Neural progenitor cell (in vitro differentiated cells): ENCODE measurements around the gene RIC3. TPM values are rescaled to one million over a fixed set of nuclear protein-coding genes. Genes with fewer than 3 reads are reported as not detected.

Experiments
- DNase-seq: peaks from one replicate; pipeline ENCODE4 v3.0.0-alpha.2; 2016; ENCODE audit warnings: low spot score
- H2AFZ ChIP-seq: fragments of 200-600 bp; sonication (generic); replicated peaks from 2 replicates; pipeline ENCODE4 v1.6.1; 2016; ENCODE audit warnings: antibody characterized with exemption
- H3F3A ChIP-seq: fragments of 200-600 bp; sonication (generic); 2 replicates; pipeline ENCODE4 v1.6.1; 2016; ENCODE audit warnings: antibody characterized with exemption, low read depth
- H3K27ac ChIP-seq: fragments of 200-600 bp; sonication (generic); 2 replicates; pipeline ENCODE4 v1.5.1; 2016; ENCODE audit warnings: mild to moderate bottlenecking
- H3K27me3 ChIP-seq: fragments of 200-600 bp; sonication (generic); 2 replicates; pipeline ENCODE4 v1.6.1; 2016; ENCODE audit warnings: mild to moderate bottlenecking, moderate library complexity
- H3K36me3 ChIP-seq: fragments of 200-600 bp; sonication (generic); 2 replicates; pipeline ENCODE4 v1.5.1; 2016
- H3K4me1 ChIP-seq: fragments of 200-600 bp; sonication (generic); 2 replicates; pipeline ENCODE4 v1.6.1; 2016; ENCODE audit warnings: mixed run types
- H3K4me2 ChIP-seq: fragments of 200-600 bp; sonication (generic); 2 replicates; pipeline ENCODE4 v1.6.1; 2016
- H3K4me3 ChIP-seq: fragments of 200-600 bp; sonication (generic); 2 replicates; pipeline ENCODE4 v1.5.1; 2016
- H3K79me2 ChIP-seq: fragments of 200-600 bp; sonication (generic); 2 replicates; pipeline ENCODE4 v1.6.1; 2016; ENCODE audit warnings: low read depth
- H3K9ac ChIP-seq: fragments of 200-600 bp; sonication (generic); 2 replicates; pipeline ENCODE4 v1.6.1; 2016
- H3K9me3 ChIP-seq: fragments of 200-600 bp; sonication (generic); 2 replicates; pipeline ENCODE4 v1.5.1; 2016; ENCODE audit warnings: low read depth
- H4K20me1 ChIP-seq: fragments of 200-600 bp; sonication (generic); 2 replicates; pipeline ENCODE4 v1.6.1; 2016; ENCODE audit warnings: low read depth
- H3K27ac Mint-ChIP-seq: 3 replicates; pipeline ENCODE4 v1.8.0; 2021; ENCODE audit warnings: mixed read lengths
- H3K27me3 Mint-ChIP-seq: 2 replicates; pipeline ENCODE4 v1.8.0; 2022; ENCODE audit warnings: low read depth, mild to moderate bottlenecking, inconsistent platforms, moderate library complexity, mixed read lengths; ENCODE audit not compliant: insufficient read depth
- H3K36me3 Mint-ChIP-seq: 3 replicates; pipeline ENCODE4 v1.8.0; 2021; ENCODE audit warnings: mixed read lengths
- H3K4me1 Mint-ChIP-seq: 3 replicates; pipeline ENCODE4 v1.8.0; 2021; ENCODE audit warnings: mixed read lengths
- H3K4me3 Mint-ChIP-seq: 3 replicates; pipeline ENCODE4 v1.8.0; 2021; ENCODE audit warnings: mild to moderate bottlenecking, moderate library complexity, mixed read lengths
- H3K9me3 Mint-ChIP-seq: 3 replicates; pipeline ENCODE4 v1.8.0; 2020; ENCODE audit warnings: mixed read lengths
- EZH2 ChIP-seq: fragments of 200-600 bp; sonication (generic); IDR thresholded peaks from 2 replicates; pipeline ENCODE4 v1.6.1; 2017; ENCODE audit warnings: antibody characterized with exemption, mild to moderate bottlenecking, moderate library complexity
- EZH2phosphoT487 ChIP-seq: fragments of 200-600 bp; sonication (generic); IDR thresholded peaks from 2 replicates; pipeline ENCODE4 v1.6.1; 2017; ENCODE audit warnings: antibody characterized with exemption
- total RNA-seq: library from RNA; depleted of rRNA; stranded (reverse); fragments of >200 nt; gene quantifications from 2 replicates; pipeline ENCODE4 v1.2.3, GENCODE V29; 2015; ENCODE audit warnings: low replicate concordance
- TF ChIP-seq, protein P1 (sequence below): fragments of 200-600 bp; sonication (generic); IDR thresholded peaks from 2 replicates; pipeline ENCODE4 v1.5.1; 2017; ENCODE audit warnings: antibody characterized with exemption, mild to moderate bottlenecking

RIC3 gene
- total RNA-seq, 1 donor from 2014 or later, result 33.7 TPM

DNA sequence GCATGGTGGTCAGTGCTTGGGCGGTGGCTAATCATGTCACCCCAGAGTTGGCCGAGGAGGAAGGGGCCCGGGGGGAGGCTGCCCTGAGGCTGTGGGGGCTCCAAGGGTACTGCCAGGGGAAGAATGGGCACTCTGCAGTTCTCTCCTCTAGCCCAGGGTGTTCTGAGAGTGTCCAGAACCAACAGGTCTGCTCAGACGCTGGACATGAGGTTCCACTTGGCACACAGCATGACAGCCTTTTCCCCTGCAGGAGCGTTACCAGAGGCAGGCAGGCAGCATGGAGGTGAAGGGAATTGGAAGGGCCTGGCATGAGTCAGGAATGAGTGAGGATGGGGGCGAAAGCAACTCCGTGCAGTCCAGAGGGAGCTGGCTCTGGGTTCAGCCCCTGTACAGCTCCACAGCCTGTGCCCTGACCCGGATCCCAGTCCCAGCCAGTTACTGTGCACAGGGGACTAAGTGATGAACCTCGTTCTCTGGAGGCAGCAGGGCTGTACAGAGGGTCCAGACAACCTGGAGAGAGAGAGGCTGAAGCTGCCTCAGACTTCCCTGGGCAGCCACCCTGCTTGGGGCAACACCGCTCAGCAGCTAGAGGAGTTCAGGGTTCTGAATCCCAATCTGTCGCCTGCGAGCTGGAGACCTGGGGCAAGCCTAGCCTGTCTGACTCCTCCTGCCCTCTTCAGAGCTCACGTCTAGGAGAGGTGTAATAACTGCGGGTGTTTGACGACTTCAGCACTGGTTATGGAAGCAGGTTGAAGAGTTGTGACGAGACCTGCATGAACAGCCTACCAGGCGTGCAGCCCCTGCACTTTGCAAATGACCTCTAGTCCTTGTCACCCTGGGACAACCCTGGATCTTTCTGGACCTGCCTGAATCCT lies 102.6 kb downstream of the RIC3 start:
- peaks cover 11% of the 10 kb centered on the region for H3K4me1 Mint-ChIP-seq
- H3K27ac Mint-ChIP-seq, result no peak overlapping the region
- Histone ChIP-seq H3K27me3 (peaks cover 3% of the 10 kb centered on the region), H3K4me1 (no peaks in the 10 kb centered on the region), H3K9me3 (no peaks in the 10 kb centered on the region), H3F3A (no peaks in the 10 kb centered on the region), H3K4me2 (no peak overlapping the region), H3K79me2 (no peaks in the 10 kb centered on the region), H2AFZ (no peak overlapping the region), H3K36me3 (no peaks in the 10 kb centered on the region), H4K20me1 (no peaks in the 10 kb centered on the region), H3K27ac (no peak overlapping the region), H3K4me3 (no peak overlapping the region), H3K9ac (no peak overlapping the region)
- peaks cover 19% of the 10 kb centered on the region for H3K27me3 Mint-ChIP-seq
- TF ChIP-seq EZH2 (no peak), EZH2phosphoT487 (no peak)
- TF ChIP-seq, protein P1, sequence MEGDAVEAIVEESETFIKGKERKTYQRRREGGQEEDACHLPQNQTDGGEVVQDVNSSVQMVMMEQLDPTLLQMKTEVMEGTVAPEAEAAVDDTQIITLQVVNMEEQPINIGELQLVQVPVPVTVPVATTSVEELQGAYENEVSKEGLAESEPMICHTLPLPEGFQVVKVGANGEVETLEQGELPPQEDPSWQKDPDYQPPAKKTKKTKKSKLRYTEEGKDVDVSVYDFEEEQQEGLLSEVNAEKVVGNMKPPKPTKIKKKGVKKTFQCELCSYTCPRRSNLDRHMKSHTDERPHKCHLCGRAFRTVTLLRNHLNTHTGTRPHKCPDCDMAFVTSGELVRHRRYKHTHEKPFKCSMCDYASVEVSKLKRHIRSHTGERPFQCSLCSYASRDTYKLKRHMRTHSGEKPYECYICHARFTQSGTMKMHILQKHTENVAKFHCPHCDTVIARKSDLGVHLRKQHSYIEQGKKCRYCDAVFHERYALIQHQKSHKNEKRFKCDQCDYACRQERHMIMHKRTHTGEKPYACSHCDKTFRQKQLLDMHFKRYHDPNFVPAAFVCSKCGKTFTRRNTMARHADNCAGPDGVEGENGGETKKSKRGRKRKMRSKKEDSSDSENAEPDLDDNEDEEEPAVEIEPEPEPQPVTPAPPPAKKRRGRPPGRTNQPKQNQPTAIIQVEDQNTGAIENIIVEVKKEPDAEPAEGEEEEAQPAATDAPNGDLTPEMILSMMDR, result no peak
- no peak for DNase-seq
- no peaks in the 10 kb centered on the region for H3K9me3 Mint-ChIP-seq
- H3K4me3 Mint-ChIP-seq, result no peak overlapping the region
- no peaks in the 10 kb centered on the region for H3K36me3 Mint-ChIP-seq

DNA sequence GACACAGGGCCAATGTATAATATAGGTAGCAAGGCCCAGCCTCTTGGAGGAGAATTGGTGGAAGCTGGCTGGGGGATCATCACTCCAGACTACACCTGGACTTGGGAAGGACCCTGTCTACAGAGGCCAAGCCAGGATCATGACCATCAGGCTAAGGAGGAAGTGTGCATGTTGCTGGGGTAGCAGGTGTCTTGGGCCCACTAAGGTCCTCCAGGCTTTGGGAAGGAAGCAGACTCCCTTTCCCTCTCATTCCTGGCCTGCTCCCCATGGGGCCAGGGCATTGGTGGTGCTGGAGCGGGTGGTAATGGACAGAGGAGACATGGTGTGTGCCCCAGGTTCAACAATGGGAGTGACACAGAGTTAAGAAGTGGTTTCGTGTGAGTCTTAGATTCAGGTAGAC lies 103.8 kb downstream of the RIC3 start:
- Histone ChIP-seq H2AFZ (no peak overlapping the region), H3K4me3 (no peak overlapping the region), H3K4me1 (no peaks in the 10 kb centered on the region), H3K27me3 (no peaks in the 10 kb centered on the region), H3K9ac (no peak overlapping the region), H3K9me3 (no peaks in the 10 kb centered on the region), H3K79me2 (no peaks in the 10 kb centered on the region), H4K20me1 (no peaks in the 10 kb centered on the region), H3K27ac (no peak overlapping the region), H3F3A (no peaks in the 10 kb centered on the region), H3K36me3 (no peaks in the 10 kb centered on the region), H3K4me2 (no peak overlapping the region)
- no peak overlapping the region for H3K27ac Mint-ChIP-seq
- H3K4me3 Mint-ChIP-seq, result no peak overlapping the region
- no peak for TF ChIP-seq EZH2
- TF ChIP-seq, protein P1, result no peak
- TF ChIP-seq EZH2phosphoT487, result no peak
- H3K27me3 Mint-ChIP-seq, result peaks cover 19% of the 10 kb centered on the region
- no peak for DNase-seq
- no peaks in the 10 kb centered on the region for H3K9me3 Mint-ChIP-seq
- no peaks in the 10 kb centered on the region for H3K36me3 Mint-ChIP-seq
- peaks cover 9% of the 10 kb centered on the region for H3K4me1 Mint-ChIP-seq

DNA sequence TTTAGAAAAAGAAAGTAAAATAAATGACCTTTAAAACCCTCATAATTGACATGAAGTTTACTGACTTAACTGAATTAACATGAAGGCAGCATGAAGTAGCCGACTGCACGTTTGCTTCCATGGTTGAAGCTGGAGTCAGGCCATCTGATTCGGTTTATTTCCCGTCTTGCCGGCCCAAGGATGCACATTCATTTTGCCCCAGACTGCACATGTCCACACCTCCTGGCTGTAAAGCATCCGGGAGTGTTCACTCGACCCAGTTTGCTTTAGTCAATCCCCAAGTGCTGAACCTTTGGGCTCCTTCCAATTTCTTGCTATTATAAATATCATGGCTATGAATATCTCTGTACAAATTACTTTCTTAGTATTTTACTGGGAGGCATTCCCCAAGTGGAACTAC lies 105.5 kb downstream of the RIC3 start:
- H3K36me3 Mint-ChIP-seq, result no peaks in the 10 kb centered on the region
- TF ChIP-seq, protein P1, result no peak
- TF ChIP-seq EZH2phosphoT487 (no peak), EZH2 (no peak)
- DNase-seq, result no peak
- Histone ChIP-seq H3K4me2 (no peak overlapping the region), H3K27ac (no peak overlapping the region), H3K36me3 (no peaks in the 10 kb centered on the region), H3F3A (no peaks in the 10 kb centered on the region), H3K4me1 (no peaks in the 10 kb centered on the region), H3K4me3 (no peak overlapping the region), H3K9me3 (no peaks in the 10 kb centered on the region), H3K9ac (no peak overlapping the region), H3K27me3 (no peaks in the 10 kb centered on the region), H2AFZ (no peak overlapping the region), H3K79me2 (no peaks in the 10 kb centered on the region), H4K20me1 (no peaks in the 10 kb centered on the region)
- no peak overlapping the region for H3K27ac Mint-ChIP-seq
- H3K4me1 Mint-ChIP-seq, result peaks cover 10% of the 10 kb centered on the region
- peaks cover 17% of the 10 kb centered on the region for H3K27me3 Mint-ChIP-seq
- H3K4me3 Mint-ChIP-seq, result no peak overlapping the region
- no peaks in the 10 kb centered on the region for H3K9me3 Mint-ChIP-seq
